HepG2 (cell line): ENCODE data around the gene HIF3A. TPM values are rescaled to one million over a fixed set of nuclear protein-coding genes. Genes with fewer than 3 reads are reported as not detected.

Source experiments
- ATAC-seq: fragments of 200-7000 bp; cut with Tn5 transposase; 3 replicates; pipeline ENCODE4 v1.9.1; 2020; ENCODE audit warnings: mild to moderate bottlenecking, moderate library complexity
- BruUV-seq: library from RNA; stranded (reverse); fragments of 400-500 nt; replicated peaks from 2 replicates; lab custom pipeline; 2021; lab: Mats Ljungman, UMichigan
- CTCF ChIA-PET: fragments of 300-600 bp; formaldehyde crosslinking; extraction: SDS; loops from one replicate; lab custom pipeline; 2021; ENCODE audit warnings: low total read pairs, inconsistent platforms, low intra/inter-chr PET ratio; lab: Yijun Ruan, JAX
- POLR2A ChIA-PET: fragments of 350-600 bp; sonication (Branson Sonifier 250); formaldehyde crosslinking; loops from one replicate; lab custom pipeline; 2020; ENCODE audit warnings: antibody characterized with exemption, inconsistent platforms; lab: Yijun Ruan, JAX
- DNase-seq: peaks from one replicate; pipeline ENCODE4 v3.0.0-alpha.2; 2015; ENCODE audit warnings: low spot score
- FAIRE-seq: peaks from 3 replicates; lab custom pipeline; 2011; peaks lifted over from hg19 to GRCh38; lab: Jason Lieb, UNC
- H2AFZ ChIP-seq: one replicate; pipeline ENCODE4 v1.6.1; 2011; ENCODE audit warnings: low read length, inconsistent platforms
- H3K27ac ChIP-seq: fragments of 300-600 bp; 3 replicates; pipeline ENCODE4 v1.8.0; 2011; ENCODE audit warnings: mixed run types, mild to moderate bottlenecking, mixed read lengths, low read length, inconsistent platforms; ENCODE audit not compliant: insufficient read depth; ENCODE audit errors: extremely low read length
- H3K27me3 ChIP-seq, 2 experiments: fragments of 200-600 bp in 1 of 2; 2 replicates in 1 of 2; 3 replicates in 1 of 2; pipeline versions ENCODE4 v1.6.0 to v1.8.0; 2011; ENCODE audit warnings: low read length in 2 of 2, mild to moderate bottlenecking in 2 of 2, moderate library complexity in 2 of 2, inconsistent platforms in 1 of 2; ENCODE audit not compliant: insufficient read depth in 2 of 2, control insufficient read depth in 1 of 2
- H3K36me3 ChIP-seq, 2 experiments: fragments of 200-600 bp in 1 of 2; replicated peaks in 1 of 2; 2 replicates in 1 of 2; 3 replicates in 1 of 2; pipeline versions ENCODE4 v1.5.1 to v1.8.0; 2011; ENCODE audit warnings: low read length in 2 of 2, inconsistent platforms in 1 of 2; ENCODE audit not compliant: insufficient read depth in 2 of 2, control insufficient read depth in 1 of 2
- H3K4me1 ChIP-seq: 2 replicates; pipeline ENCODE4 v1.5.1; 2012; ENCODE audit warnings: low read length, inconsistent platforms; ENCODE audit not compliant: insufficient read depth
- H3K4me2 ChIP-seq: 2 replicates; pipeline ENCODE4 v1.6.0; 2011; ENCODE audit warnings: low read depth, low read length, inconsistent platforms
- H3K4me3 ChIP-seq, 3 experiments: fragments of 200-600 bp in 1 of 3; sonication (generic), shearing (Covaris generic) in 1 of 3; replicated peaks in 1 of 3; 2 replicates each; pipeline ENCODE4 v1.5.1; 2011 to 2016; ENCODE audit warnings: low read length in 3 of 3, inconsistent platforms in 2 of 3, low read depth in 2 of 3, mild to moderate bottlenecking in 2 of 3, control low read depth in 1 of 3, mixed read lengths in 1 of 3; ENCODE audit not compliant: insufficient read depth in 1 of 3
- H3K79me2 ChIP-seq: one replicate; pipeline ENCODE4 v1.6.1; 2011; ENCODE audit warnings: low read length, inconsistent platforms; ENCODE audit not compliant: insufficient read depth
- H3K9ac ChIP-seq: 2 replicates; pipeline ENCODE4 v1.6.0; 2011; ENCODE audit warnings: mild to moderate bottlenecking, low read depth, low read length, inconsistent platforms; ENCODE audit not compliant: insufficient read depth
- H3K9me3 ChIP-seq: 2 replicates; pipeline ENCODE4 v1.5.1; 2012; ENCODE audit warnings: mild to moderate bottlenecking, low read length
- H4K20me1 ChIP-seq: 2 replicates; pipeline ENCODE4 v1.6.0; 2011; ENCODE audit warnings: inconsistent platforms, mild to moderate bottlenecking, low read length, moderate library complexity; ENCODE audit not compliant: insufficient read depth
- CBX2 ChIP-seq, 2 experiments: fragments of 200-600 bp in 1 of 2; sonication (generic); formaldehyde crosslinking in 1 of 2; IDR thresholded peaks; 2 replicates each; pipeline versions ENCODE4 v1.7.0 to v1.8.1; 2018 to 2022; ENCODE audit warnings: low read depth in 2 of 2, low read length in 1 of 2, mild to moderate bottlenecking in 1 of 2, missing genetic modification reagents in 1 of 2
- RORA ChIP-seq: sonication (generic); formaldehyde crosslinking; IDR thresholded peaks from 2 replicates; pipeline ENCODE4 v1.5.0; 2020; ENCODE audit warnings: mild to moderate bottlenecking, missing genetic modification reagents, moderate library complexity
- ZNF451 ChIP-seq: sonication (generic); formaldehyde crosslinking; IDR thresholded peaks from 2 replicates; pipeline ENCODE4 v1.5.0; 2020; ENCODE audit warnings: mild to moderate bottlenecking, missing genetic modification reagents
- WGBS: methylation state at CpG from one replicate; pipeline ENCODE4 v1.1.6; 2017; ENCODE audit warnings: low lambda C conversion rate; 5-methylcytosine and 5-hydroxymethylcytosine counted together
- in situ Hi-C: cut with HindIII; loops from 2 replicates; pipeline ENCODE4 v1.10.0; 2017; ENCODE audit warnings: low pct_unique_long_range_greater_than_20kb; ENCODE audit not compliant: extremely low pct_ligation_motif_present
- intact Hi-C: fragments of 100-400 bp; cut with micrococcal nuclease; formaldehyde crosslinking; loops from one replicate; pipeline ENCODE4 v1.10.0; 2022; ENCODE audit not compliant: unreplicated experiment
- polyA plus RNA-seq, 8 experiments: library from polyadenylated mRNA; depleted of rRNA in 3 of 8; stranded (reverse) in 7 of 8; unstranded in 1 of 8; fragments of >200 nt; fragmentation: Illumina TruSeq in 4 of 8; extraction: Trizol in 4 of 8; gene quantifications; 2 replicates each; pipeline versions ENCODE4 v1.2.1 to v1.2.3, GENCODE V29; 2011 to 2016; ENCODE audit warnings: low read depth in 4 of 8, missing spikeins in 1 of 8, mixed read lengths in 1 of 8; ENCODE audit not compliant: insufficient read depth in 1 of 8
- total RNA-seq, 5 experiments: library from RNA; depleted of rRNA; stranded (reverse); fragments of >200 nt; fragmentation: Illumina TruSeq; extraction: Trizol; gene quantifications; 2 replicates each; pipeline ENCODE4 v1.2.3, GENCODE V29; 2016; ENCODE audit warnings: low read depth in 1 of 5
- TF ChIP-seq, protein P1 (sequence below): sonication (generic); formaldehyde crosslinking; IDR thresholded peaks from 2 replicates; pipeline ENCODE4 v1.5.0; 2020; ENCODE audit warnings: mild to moderate bottlenecking, missing genetic modification reagents, moderate library complexity
- TF ChIP-seq, protein P2 (sequence below): sonication (generic); formaldehyde crosslinking; IDR thresholded peaks from 2 replicates; pipeline ENCODE4 v1.4.0; 2020; ENCODE audit warnings: missing genetic modification reagents

Gene HIF3A
- total and polyA plus RNA-seq, 2 of the 13 experiments (the other 11 are each of a cell fraction or from before 2014, with no cell fraction given) = 0.09 to 0.22 TPM

DNA sequence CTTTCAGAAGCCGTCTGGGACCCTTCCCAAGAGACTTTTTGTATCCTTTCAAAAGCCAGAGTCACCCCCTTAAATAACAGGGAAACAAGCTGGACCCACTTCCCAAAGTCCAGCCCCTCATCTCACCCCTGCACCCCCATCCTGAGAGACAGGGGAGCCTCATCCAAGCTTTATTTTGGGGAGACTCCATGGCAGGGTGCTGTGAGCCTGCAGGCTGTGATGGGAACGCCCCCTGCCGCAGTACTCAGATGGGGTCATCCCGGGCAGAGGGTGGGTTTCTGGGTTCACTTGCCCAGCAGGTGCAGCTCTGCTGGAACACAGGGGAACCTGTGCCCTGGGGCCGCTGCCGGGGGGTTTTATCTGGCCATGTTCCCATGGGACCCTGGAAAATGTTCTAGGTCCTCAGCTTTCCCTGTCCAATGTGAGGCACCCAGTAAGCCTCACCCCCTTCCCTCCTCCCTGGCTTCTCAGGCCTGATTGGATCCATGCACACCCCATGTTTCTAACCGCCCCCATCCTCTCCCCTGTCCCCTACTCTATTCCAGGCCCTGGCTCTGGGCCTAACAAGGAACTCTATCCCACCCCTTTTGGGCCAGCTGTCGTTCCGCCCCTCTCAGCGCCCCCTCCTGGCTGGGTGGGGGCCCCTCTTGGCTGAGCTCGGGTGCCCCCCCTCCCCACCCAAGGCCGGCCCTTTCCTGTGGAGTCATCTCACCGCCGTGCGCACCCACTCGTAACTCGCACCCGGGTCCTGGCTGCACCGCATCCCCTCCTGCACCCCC, 1.0 kb downstream of the HIF3A start:
- TF ChIP-seq CBX2 (IDR thresholded peaks at IDR 0.05; ENCODE audit: low read depth, low read length) (no peak), CBX2 (CRISPR knock-in tag; IDR thresholded peaks at IDR 0.05; ENCODE audit: low read depth) (no peak), RORA (CRISPR knock-in tag) (no peak), ZNF451 (no peak)
- TF ChIP-seq, protein P1, sequence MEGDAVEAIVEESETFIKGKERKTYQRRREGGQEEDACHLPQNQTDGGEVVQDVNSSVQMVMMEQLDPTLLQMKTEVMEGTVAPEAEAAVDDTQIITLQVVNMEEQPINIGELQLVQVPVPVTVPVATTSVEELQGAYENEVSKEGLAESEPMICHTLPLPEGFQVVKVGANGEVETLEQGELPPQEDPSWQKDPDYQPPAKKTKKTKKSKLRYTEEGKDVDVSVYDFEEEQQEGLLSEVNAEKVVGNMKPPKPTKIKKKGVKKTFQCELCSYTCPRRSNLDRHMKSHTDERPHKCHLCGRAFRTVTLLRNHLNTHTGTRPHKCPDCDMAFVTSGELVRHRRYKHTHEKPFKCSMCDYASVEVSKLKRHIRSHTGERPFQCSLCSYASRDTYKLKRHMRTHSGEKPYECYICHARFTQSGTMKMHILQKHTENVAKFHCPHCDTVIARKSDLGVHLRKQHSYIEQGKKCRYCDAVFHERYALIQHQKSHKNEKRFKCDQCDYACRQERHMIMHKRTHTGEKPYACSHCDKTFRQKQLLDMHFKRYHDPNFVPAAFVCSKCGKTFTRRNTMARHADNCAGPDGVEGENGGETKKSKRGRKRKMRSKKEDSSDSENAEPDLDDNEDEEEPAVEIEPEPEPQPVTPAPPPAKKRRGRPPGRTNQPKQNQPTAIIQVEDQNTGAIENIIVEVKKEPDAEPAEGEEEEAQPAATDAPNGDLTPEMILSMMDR (CRISPR knock-in tag) = peak; percentile 34
- TF ChIP-seq, protein P2, sequence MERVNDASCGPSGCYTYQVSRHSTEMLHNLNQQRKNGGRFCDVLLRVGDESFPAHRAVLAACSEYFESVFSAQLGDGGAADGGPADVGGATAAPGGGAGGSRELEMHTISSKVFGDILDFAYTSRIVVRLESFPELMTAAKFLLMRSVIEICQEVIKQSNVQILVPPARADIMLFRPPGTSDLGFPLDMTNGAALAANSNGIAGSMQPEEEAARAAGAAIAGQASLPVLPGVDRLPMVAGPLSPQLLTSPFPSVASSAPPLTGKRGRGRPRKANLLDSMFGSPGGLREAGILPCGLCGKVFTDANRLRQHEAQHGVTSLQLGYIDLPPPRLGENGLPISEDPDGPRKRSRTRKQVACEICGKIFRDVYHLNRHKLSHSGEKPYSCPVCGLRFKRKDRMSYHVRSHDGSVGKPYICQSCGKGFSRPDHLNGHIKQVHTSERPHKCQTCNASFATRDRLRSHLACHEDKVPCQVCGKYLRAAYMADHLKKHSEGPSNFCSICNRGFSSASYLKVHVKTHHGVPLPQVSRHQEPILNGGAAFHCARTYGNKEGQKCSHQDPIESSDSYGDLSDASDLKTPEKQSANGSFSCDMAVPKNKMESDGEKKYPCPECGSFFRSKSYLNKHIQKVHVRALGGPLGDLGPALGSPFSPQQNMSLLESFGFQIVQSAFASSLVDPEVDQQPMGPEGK (CRISPR knock-in tag) = peak; percentile 42; the same call in 1 of the 2 replicates
- WGBS = 48% methylated on average over 13 of the region's 19 CpGs
- Histone ChIP-seq H3K27me3 (peaks cover 0 to 6% of the 10 kb centered on the region in 2 experiments; a peak in 1 of 5 replicates), H3K4me3 (peak overlapping the region in 1 of 3 experiments; percentile 10; a peak in 1 of 6 replicates), H4K20me1 (no peaks in the 10 kb centered on the region), H3K9me3 (no peaks in the 10 kb centered on the region), H3K4me2 (peak overlapping the region; percentile 27; the same call in 1 of the 2 replicates), H3K27ac (no peak overlapping the region), H3K9ac (no peak overlapping the region), H3K4me1 (peaks cover 65% of the 10 kb centered on the region), H3K79me2 (no peaks in the 10 kb centered on the region), H2AFZ (no peak overlapping the region), H3K36me3 (no peaks in the 10 kb centered on the region)
- CTCF ChIA-PET = no interaction called here
- POLR2A ChIA-PET = interaction anchor here (1.1 kb wide), 1 partner anchor 49 kb away, joined by 8 read pairs; no protein-coding TSS in a partner anchor
- in situ Hi-C loops = loop anchor here (5.0 kb wide), 1 partner anchor 189 kb away; no protein-coding TSS in a partner anchor
- no peak for FAIRE-seq
- intact Hi-C loops = no loop called here
- ATAC-seq = no peak
- BruUV-seq = no TSS peak
- no peak for DNase-seq
